ENCODE data around the gene LHFPL2. TPM values are rescaled to one million over a fixed set of nuclear protein-coding genes. Genes with fewer than 3 reads are reported as not detected.

LHFPL2 gene
- polyA plus RNA-seq, 3 donors, result 3.7 to 11.6 (median 7.3) TPM

DNA sequence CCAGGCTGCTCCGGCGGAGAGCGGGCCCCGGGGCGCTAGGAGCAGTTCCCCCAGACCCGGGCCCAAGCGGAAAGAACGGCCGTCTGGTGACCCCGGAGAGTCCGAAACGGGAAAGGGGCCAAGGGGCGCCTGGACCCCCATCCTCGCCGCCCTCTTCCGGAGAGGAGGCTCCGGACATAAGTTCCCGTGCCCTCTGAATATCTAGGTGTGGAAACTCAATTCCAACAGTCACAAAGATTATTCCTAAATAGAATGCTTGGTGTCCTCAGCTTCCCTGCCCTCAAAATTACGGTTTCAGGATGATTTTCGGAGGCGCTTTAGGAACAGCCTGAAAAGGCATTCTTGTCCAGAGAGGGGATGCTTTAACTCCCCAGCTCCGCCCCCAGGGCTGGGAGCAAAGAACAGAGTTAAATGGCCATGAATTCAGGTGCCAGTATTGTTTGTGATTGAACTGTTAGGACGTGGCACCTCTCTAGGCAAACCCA, 681 bp upstream of the LHFPL2 start:
- H3K9me3 Mint-ChIP-seq, result peaks cover 0 to 14% (median 5%) of the 10 kb centered on the region in 7 donors
- Histone ChIP-seq H3K27me3 (ENCODE audit: control insufficient read depth in 2 of 2, insufficient read depth in 2 of 2, low read length in 2 of 2) (peaks cover 34% of the 10 kb centered on the region in 2 donors), H3K79me2 (ENCODE audit: insufficient read depth, low read length) (no peaks in the 10 kb centered on the region), H2AFZ (ENCODE audit: insufficient read depth, low read depth, low read length, poor library complexity, severe bottlenecking) (peak overlapping the region; percentile 77), H3K9me3 (replicated peaks in 1 of 2; ENCODE audit: control insufficient read depth in 1 of 2, insufficient read depth in 1 of 2, low read length in 2 of 2) (no peaks in the 10 kb centered on the region), H3K36me3 (replicated peaks in 1 of 2; ENCODE audit: control insufficient read depth in 1 of 2, insufficient read depth in 2 of 2, low read length in 2 of 2) (no peaks in the 10 kb centered on the region), H3K4me1 (ENCODE audit: control insufficient read depth in 1 of 2, insufficient read depth in 2 of 2, low read length in 2 of 2) (peaks cover 17 to 20% of the 10 kb centered on the region in 2 donors), H3K9ac (ENCODE audit: insufficient read depth, low read length, poor library complexity, severe bottlenecking) (peak overlapping the region; percentile 59), H3K4me2 (replicated peaks; ENCODE audit: extremely low read depth, low read length, poor library complexity, severe bottlenecking) (peak overlapping the region; percentile 96), H3K27ac (ENCODE audit: low read depth in 1 of 2, low read length in 2 of 2) (no peak overlapping the region), H3K4me3 (replicated peaks in 1 of 3; ENCODE audit: low read depth in 2 of 3, low read length in 3 of 3) (peak overlapping the region; percentile 22 to 68 (median 58)), H4K20me1 (ENCODE audit: insufficient read depth, low read length) (no peaks in the 10 kb centered on the region)
- H3K36me3 Mint-ChIP-seq, result peaks cover 8 to 9% of the 10 kb centered on the region in 2 donors
- H3K27ac Mint-ChIP-seq, result no peak overlapping the region
- H3K4me1 Mint-ChIP-seq, result peaks cover 14% of the 10 kb centered on the region
- intact Hi-C loops (cut with micrococcal nuclease), result loop anchor here (5.0 to 10.0 kb wide), 3 partner anchors 154 to 284 kb away; partner anchors contain the start of gene SCAMP1 (in 1 of the 2)
- DNase-seq, result no peak
- TF ChIP-seq, protein P1, sequence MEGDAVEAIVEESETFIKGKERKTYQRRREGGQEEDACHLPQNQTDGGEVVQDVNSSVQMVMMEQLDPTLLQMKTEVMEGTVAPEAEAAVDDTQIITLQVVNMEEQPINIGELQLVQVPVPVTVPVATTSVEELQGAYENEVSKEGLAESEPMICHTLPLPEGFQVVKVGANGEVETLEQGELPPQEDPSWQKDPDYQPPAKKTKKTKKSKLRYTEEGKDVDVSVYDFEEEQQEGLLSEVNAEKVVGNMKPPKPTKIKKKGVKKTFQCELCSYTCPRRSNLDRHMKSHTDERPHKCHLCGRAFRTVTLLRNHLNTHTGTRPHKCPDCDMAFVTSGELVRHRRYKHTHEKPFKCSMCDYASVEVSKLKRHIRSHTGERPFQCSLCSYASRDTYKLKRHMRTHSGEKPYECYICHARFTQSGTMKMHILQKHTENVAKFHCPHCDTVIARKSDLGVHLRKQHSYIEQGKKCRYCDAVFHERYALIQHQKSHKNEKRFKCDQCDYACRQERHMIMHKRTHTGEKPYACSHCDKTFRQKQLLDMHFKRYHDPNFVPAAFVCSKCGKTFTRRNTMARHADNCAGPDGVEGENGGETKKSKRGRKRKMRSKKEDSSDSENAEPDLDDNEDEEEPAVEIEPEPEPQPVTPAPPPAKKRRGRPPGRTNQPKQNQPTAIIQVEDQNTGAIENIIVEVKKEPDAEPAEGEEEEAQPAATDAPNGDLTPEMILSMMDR (IDR thresholded peaks at IDR 0.05), result no peak
- peak overlapping the region; percentile 56 to 67 for H3K4me3 Mint-ChIP-seq
- peaks cover 37 to 55% (median 53%) of the 10 kb centered on the region in 3 donors for H3K27me3 Mint-ChIP-seq (ENCODE audit: low read depth in 3 of 3)
- WGBS (ENCODE audit: insufficient coverage), result 18% methylated on average over 17 of the region's 23 CpGs

DNA sequence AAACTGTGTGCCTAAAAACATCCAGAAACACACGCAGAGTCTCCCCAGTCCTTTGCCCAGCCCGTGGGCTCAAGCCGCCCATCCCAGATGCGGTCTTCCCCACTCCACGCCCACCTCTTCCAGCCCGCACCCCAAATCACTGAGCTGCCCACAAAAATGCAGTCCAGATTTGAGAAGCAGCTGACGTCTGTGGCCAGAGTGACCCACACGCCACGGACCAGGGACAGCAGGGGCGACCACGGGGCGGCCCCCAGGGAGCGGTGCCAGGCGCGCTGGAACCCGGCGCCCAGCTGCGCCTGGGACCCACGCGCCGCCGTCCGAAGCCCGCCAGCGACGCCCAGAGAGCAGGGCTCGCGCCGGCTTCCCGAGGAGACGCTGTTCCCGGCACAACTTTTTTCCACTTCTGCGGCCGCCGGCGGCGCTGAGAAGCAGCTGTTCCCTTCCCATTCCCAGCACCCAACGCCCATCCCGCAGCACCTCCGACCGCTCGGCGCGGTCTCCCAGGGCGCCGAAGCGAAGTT, 674 bp downstream of the LHFPL2 start:
- H3K36me3 Mint-ChIP-seq, result peaks cover 8 to 9% of the 10 kb centered on the region in 2 donors
- Histone ChIP-seq H3K27ac (ENCODE audit: low read depth in 1 of 2, low read length in 2 of 2) (no peak overlapping the region), H3K4me1 (ENCODE audit: control insufficient read depth in 1 of 2, insufficient read depth in 2 of 2, low read length in 2 of 2) (peaks cover 17 to 20% of the 10 kb centered on the region in 2 donors), H3K4me3 (replicated peaks in 1 of 3; ENCODE audit: low read depth in 2 of 3, low read length in 3 of 3) (peak overlapping the region; percentile 50 to 68 (median 57)), H3K79me2 (ENCODE audit: insufficient read depth, low read length) (no peaks in the 10 kb centered on the region), H3K9ac (ENCODE audit: insufficient read depth, low read length, poor library complexity, severe bottlenecking) (peak overlapping the region; percentile 69), H3K9me3 (replicated peaks in 1 of 2; ENCODE audit: control insufficient read depth in 1 of 2, insufficient read depth in 1 of 2, low read length in 2 of 2) (no peaks in the 10 kb centered on the region), H3K27me3 (ENCODE audit: control insufficient read depth in 2 of 2, insufficient read depth in 2 of 2, low read length in 2 of 2) (peaks cover 31 to 32% of the 10 kb centered on the region in 2 donors), H3K4me2 (replicated peaks; ENCODE audit: extremely low read depth, low read length, poor library complexity, severe bottlenecking) (peak overlapping the region; percentile 96), H4K20me1 (ENCODE audit: insufficient read depth, low read length) (no peaks in the 10 kb centered on the region), H2AFZ (ENCODE audit: insufficient read depth, low read depth, low read length, poor library complexity, severe bottlenecking) (peak overlapping the region; percentile 82), H3K36me3 (replicated peaks in 1 of 2; ENCODE audit: control insufficient read depth in 1 of 2, insufficient read depth in 2 of 2, low read length in 2 of 2) (no peaks in the 10 kb centered on the region)
- TF ChIP-seq, protein P1 (IDR thresholded peaks at IDR 0.05), result no peak
- peak in 1 of 3 donors; percentile 7 for DNase-seq
- peak overlapping the region; percentile 76 to 95 for H3K4me3 Mint-ChIP-seq
- peaks cover 0 to 14% (median 5%) of the 10 kb centered on the region in 7 donors for H3K9me3 Mint-ChIP-seq
- H3K27ac Mint-ChIP-seq, result no peak overlapping the region
- H3K4me1 Mint-ChIP-seq, result peaks cover 14% of the 10 kb centered on the region
- intact Hi-C loops (cut with micrococcal nuclease), result loop anchor here (5.0 to 10.0 kb wide), 3 partner anchors 153 to 283 kb away; partner anchors contain the start of gene SCAMP1 (in 1 of the 2)
- 2% methylated on average over 47 of the region's 47 CpGs for WGBS (ENCODE audit: insufficient coverage)
- peaks cover 40 to 53% (median 53%) of the 10 kb centered on the region in 3 donors for H3K27me3 Mint-ChIP-seq (ENCODE audit: low read depth in 3 of 3)

Measured in CD14-positive monocyte (primary cell).